Measurements from ENCODE around the gene RRAS.
A peak's percentile ranks its signal among the peaks of the same experiment; 100 is the strongest.

The RRAS gene

DNA sequence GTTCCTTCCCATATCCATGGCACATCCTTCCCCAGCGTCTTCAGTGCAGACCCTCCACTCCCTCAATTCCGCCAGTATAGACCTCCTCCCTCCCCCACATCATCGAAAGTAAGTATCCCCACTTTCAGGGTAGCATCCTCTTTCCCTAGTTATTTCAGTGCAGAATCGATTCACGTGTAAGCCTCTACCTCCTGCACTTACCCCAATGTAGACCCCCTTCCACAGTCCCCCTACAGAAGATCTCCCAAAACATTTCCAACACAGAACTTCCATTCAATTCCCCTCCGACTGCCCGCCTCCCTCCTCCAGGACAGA, 25.1 kb upstream of the RRAS start:
- peak overlapping the region; percentile 96 for H3K4me3 ChIP-seq (ENCODE audit: low read depth, low read length)
- TF ChIP-seq, protein P1, sequence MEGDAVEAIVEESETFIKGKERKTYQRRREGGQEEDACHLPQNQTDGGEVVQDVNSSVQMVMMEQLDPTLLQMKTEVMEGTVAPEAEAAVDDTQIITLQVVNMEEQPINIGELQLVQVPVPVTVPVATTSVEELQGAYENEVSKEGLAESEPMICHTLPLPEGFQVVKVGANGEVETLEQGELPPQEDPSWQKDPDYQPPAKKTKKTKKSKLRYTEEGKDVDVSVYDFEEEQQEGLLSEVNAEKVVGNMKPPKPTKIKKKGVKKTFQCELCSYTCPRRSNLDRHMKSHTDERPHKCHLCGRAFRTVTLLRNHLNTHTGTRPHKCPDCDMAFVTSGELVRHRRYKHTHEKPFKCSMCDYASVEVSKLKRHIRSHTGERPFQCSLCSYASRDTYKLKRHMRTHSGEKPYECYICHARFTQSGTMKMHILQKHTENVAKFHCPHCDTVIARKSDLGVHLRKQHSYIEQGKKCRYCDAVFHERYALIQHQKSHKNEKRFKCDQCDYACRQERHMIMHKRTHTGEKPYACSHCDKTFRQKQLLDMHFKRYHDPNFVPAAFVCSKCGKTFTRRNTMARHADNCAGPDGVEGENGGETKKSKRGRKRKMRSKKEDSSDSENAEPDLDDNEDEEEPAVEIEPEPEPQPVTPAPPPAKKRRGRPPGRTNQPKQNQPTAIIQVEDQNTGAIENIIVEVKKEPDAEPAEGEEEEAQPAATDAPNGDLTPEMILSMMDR (IDR thresholded peaks at IDR 0.05; ENCODE audit: low read depth, low read length), result no peak

DNA sequence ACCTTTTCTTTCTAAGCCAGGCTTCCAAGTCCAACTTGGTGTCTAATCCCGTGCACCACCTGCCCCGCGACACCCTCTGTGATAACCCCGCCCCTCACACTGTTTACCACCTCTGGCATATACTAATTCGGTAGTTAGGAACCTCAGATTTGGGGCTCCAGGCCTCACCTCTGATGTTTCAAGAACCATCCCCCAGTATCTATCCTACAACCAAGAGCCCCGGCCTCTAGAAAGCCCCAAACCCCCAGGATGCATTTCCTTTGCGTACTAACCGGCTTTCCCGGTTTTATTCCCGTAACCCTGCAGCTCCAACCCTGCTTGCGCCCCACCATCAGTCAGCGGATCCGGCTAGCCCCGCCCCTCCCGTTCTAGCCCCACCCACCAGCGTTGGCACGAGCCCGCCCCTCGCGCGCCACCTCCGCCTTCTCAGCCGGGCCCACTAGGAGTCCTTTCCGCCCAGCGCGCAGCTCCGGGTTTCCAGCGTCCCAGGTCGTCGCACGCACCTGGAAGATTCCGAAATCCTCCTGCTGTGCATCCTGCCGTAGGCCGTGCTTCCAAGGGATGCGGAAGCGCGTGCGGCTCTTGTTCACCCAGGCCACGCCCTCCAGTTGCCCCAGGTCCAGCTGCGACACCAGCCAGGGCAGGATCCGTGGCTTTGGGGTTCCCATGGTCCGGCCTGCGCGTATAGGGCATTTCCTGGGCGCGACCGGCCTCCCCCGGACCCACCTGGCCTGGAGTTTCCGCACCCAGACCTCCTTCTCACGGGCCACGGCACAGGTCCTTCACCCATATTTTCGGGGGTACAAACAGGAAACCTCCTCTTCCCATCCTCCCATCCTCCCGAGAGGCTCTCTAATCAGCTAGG, 24.5 kb upstream of the RRAS start:
- TF ChIP-seq, protein P1 (IDR thresholded peaks at IDR 0.05; ENCODE audit: low read depth, low read length), result no peak
- H3K4me3 ChIP-seq (ENCODE audit: low read depth, low read length), result peak overlapping the region; percentile 96

DNA sequence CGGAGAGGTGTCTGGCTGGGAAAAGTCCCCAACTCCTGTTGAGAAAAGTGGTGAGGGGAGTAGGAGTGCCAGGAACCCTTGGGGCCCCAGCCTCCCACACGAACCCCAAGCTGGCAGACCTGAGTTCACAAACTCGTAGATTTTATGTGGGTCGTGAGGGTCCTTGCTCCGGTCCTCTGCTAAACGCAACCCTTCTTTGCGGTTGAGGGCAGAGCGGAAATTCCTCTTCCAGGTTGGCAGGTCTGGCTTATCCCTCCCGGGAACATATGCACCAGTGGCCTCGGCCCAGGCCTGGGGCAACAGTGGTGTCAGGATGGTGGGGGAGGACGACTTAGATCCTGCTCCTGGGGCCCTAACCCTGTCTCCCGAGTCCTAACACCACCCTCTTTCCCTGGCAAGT, 23.3 kb upstream of the RRAS start:
- no peak overlapping the region for H3K4me3 ChIP-seq (ENCODE audit: low read depth, low read length)
- TF ChIP-seq, protein P1 (IDR thresholded peaks at IDR 0.05; ENCODE audit: low read depth, low read length), result no peak

DNA sequence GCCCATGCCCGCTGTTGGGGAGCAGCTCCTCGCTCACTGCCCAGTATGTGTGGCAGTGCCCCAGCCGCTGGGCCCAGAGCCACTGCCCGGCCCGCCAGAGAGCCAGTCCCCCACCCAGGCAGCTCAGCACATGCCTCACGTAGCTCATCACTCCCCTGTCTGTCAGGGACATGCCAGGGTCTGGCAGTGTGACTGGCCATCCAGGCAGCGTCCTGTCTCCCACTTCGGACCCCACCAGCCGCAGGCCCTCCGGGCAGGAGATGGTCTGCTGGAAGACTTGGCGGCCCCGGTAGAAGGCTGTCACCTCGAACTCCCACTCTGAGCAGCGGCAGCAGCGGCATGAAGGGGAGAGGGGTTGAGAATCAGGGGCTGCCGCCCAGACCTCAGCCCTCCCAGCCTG, 22.1 kb upstream of the RRAS start:
- TF ChIP-seq, protein P1 (IDR thresholded peaks at IDR 0.05; ENCODE audit: low read depth, low read length), result no peak
- H3K4me3 ChIP-seq (ENCODE audit: low read depth, low read length), result no peak overlapping the region

DNA sequence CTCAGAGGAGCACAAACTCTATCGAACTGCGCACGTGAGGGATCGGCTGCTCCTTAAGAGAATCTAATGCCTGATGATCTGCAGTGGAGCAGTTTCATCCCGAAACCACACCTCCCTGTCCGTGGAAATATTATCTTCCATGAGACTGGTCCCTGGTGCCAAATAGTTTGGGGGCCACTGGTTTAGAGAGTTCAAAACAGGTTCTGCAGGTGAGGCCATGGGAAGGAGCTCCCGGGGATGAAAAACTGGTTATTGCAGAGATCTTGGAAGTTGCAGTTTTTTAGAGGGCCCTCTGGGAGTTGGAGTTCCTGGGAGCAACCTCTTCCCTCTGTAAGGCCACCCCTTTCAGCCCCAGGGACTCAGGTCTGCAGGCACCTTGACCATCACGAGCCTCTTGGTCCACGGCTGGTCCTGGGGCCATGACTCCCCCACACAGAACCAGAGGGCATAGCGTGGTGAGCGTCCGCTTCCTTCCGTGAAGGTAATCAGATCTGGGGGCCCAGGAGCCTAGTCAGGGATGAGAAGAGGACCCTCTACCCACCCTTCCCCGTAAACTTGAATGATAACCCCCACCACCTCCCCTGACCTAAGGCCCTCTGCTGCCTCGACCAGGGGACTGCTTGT, 20.5 kb upstream of the RRAS start:
- H3K4me3 ChIP-seq (ENCODE audit: low read depth, low read length), result no peak overlapping the region
- TF ChIP-seq, protein P1 (IDR thresholded peaks at IDR 0.05; ENCODE audit: low read depth, low read length), result no peak

DNA sequence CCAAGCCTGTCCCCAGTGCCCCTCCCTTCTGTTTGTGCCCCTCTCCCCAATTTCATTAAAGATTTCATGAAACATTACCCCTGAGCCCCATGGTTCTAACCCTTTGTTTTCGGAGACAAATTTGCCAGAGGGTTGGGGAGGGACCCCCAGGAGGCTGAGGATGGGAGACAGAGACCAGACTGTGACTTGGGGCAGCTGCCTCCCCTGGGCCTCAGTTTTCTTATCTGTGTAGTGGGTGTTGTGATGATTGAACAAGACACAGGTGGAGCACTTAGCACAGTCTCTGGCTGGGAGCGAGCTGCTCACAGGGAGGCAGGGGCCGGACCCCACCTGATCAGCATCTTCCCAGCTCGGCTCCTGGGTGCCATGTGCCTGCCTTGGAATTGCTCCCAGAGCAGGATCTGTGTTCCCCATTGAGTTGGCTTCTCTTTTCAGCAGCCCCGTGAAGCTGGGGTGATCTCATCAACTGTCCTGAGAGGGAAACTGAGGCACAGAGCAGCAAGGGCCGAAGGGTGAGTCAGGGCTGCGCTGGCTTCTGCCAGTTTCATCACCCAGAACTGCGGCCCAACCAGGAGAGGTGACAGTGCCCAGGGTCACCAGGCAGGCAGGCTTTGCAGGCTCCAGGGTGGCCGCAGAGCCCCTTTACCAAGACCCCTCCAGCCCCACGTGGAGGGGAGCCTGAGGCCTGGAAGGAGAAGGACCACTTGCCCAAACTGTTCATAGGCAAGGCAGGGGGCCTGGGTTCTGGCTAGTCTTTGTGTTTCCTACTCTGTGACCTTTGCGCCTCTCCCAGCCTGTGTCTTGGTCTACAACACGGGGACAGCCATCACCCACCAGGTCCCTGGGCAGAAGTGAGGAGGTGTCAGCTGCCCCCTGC, 18.9 kb upstream of the RRAS start:
- TF ChIP-seq, protein P1 (IDR thresholded peaks at IDR 0.05; ENCODE audit: low read depth, low read length), result no peak
- H3K4me3 ChIP-seq (ENCODE audit: low read depth, low read length), result no peak overlapping the region
